HEK293 (cell line): ENCODE data around the gene XYLT2.

Experiments used
- CTCF ChIA-PET: fragments of 350-600 bp; formaldehyde crosslinking; extraction: SDS; loops from one replicate; lab custom pipeline; 2021; ENCODE audit warnings: antibody characterized with exemption; lab: Yijun Ruan, JAX
- POLR2A ChIA-PET: fragments of 300-600 bp; formaldehyde crosslinking; extraction: SDS; loops from one replicate; lab custom pipeline; 2020; ENCODE audit warnings: antibody characterized with exemption, inconsistent platforms; lab: Yijun Ruan, JAX
- H3K27ac ChIP-seq: fragments of 200-500 bp; sonication (Bioruptor generic); 2 replicates; pipeline ENCODE4 v1.5.1; 2014; ENCODE audit warnings: low read depth, low read length, control low read depth, inconsistent platforms; ENCODE audit errors: extremely low read depth
- H3K36me3 ChIP-seq, 2 experiments: fragments of 200-500 bp in 1 of 2; sonication (Bioruptor generic) in 1 of 2; 1 replicate in 1 of 2; 2 replicates in 1 of 2; pipeline ENCODE4 v1.5.1; 2014 to 2017; ENCODE audit warnings: inconsistent platforms in 2 of 2, low read length in 2 of 2; ENCODE audit not compliant: control insufficient read depth in 2 of 2, insufficient read depth in 1 of 2
- H3K4me1 ChIP-seq: fragments of 200-500 bp; sonication (Bioruptor generic); 2 replicates; pipeline ENCODE4 v1.5.1; 2014; ENCODE audit warnings: mild to moderate bottlenecking, low read length, inconsistent platforms; ENCODE audit not compliant: control insufficient read depth, insufficient read depth
- H3K4me3 ChIP-seq: 2 replicates; pipeline ENCODE4 v1.5.1; 2011; ENCODE audit warnings: low read depth, mild to moderate bottlenecking, control low read depth, low read length, moderate library complexity
- H3K9me3 ChIP-seq: fragments of 200-500 bp; sonication (Bioruptor generic); 2 replicates; pipeline ENCODE4 v1.5.1; 2014; ENCODE audit warnings: low read depth, low read length, inconsistent platforms; ENCODE audit not compliant: control insufficient read depth, insufficient read depth
- GLI4 ChIP-seq: fragments of 450-650 bp; formaldehyde crosslinking; IDR thresholded peaks from 2 replicates; pipeline ENCODE4 v1.5.1; 2016; ENCODE audit warnings: missing biosample characterization, missing genetic modification characterization
- HOXA7 ChIP-seq: sonication (generic); formaldehyde crosslinking; IDR thresholded peaks from 2 replicates; pipeline ENCODE4 v1.8.1; 2022; ENCODE audit warnings: missing genetic modification reagents, borderline replicate concordance
- KLF7 ChIP-seq: fragments of 450-650 bp; formaldehyde crosslinking; IDR thresholded peaks from 2 replicates; pipeline ENCODE4 v1.5.1; 2016; ENCODE audit warnings: missing biosample characterization, missing genetic modification characterization, borderline replicate concordance
- REPIN1 ChIP-seq: fragments of 450-650 bp; formaldehyde crosslinking; IDR thresholded peaks from 2 replicates; pipeline ENCODE4 v1.5.1; 2017; ENCODE audit warnings: missing biosample characterization, missing genetic modification characterization, low read depth
- SCRT2 ChIP-seq: fragments of 450-650 bp; formaldehyde crosslinking; IDR thresholded peaks from 2 replicates; pipeline ENCODE4 v1.5.1; 2016; ENCODE audit warnings: missing biosample characterization, missing genetic modification characterization
- ZEB2 ChIP-seq: fragments of 450-650 bp; formaldehyde crosslinking; IDR thresholded peaks from 2 replicates; pipeline ENCODE4 v1.5.1; 2016; ENCODE audit warnings: missing biosample characterization, missing genetic modification characterization
- ZIC2 ChIP-seq: fragments of 450-650 bp; formaldehyde crosslinking; IDR thresholded peaks from 2 replicates; pipeline ENCODE4 v1.5.1; 2016; ENCODE audit warnings: missing biosample characterization, missing genetic modification characterization
- ZNF121 ChIP-seq: fragments of 450-650 bp; formaldehyde crosslinking; IDR thresholded peaks from 2 replicates; pipeline ENCODE4 v1.5.1; 2016; ENCODE audit warnings: missing biosample characterization, missing genetic modification characterization
- ZNF155 ChIP-seq: fragments of 450-650 bp; formaldehyde crosslinking; IDR thresholded peaks from 2 replicates; pipeline ENCODE4 v1.5.1; 2016; ENCODE audit warnings: missing biosample characterization, missing genetic modification characterization
- ZNF211 ChIP-seq: fragments of 450-650 bp; formaldehyde crosslinking; IDR thresholded peaks from 2 replicates; pipeline ENCODE4 v1.5.1; 2016; ENCODE audit warnings: low read depth, missing biosample characterization, missing genetic modification characterization
- ZNF292 ChIP-seq: fragments of 450-650 bp; formaldehyde crosslinking; IDR thresholded peaks from 2 replicates; pipeline ENCODE4 v1.5.1; 2016; ENCODE audit warnings: low read depth, missing biosample characterization, missing genetic modification characterization, borderline replicate concordance
- ZNF366 ChIP-seq: fragments of 450-650 bp; formaldehyde crosslinking; conservative IDR thresholded peaks from 2 replicates; pipeline ENCODE4 v1.5.1; 2016; ENCODE audit warnings: missing biosample characterization, missing genetic modification characterization
- ZNF398 ChIP-seq: fragments of 450-650 bp; formaldehyde crosslinking; IDR thresholded peaks from 2 replicates; pipeline ENCODE4 v1.5.1; 2017; ENCODE audit warnings: missing biosample characterization, missing genetic modification characterization
- ZNF416 ChIP-seq: fragments of 450-650 bp; formaldehyde crosslinking; IDR thresholded peaks from 2 replicates; pipeline ENCODE4 v1.5.1; 2016; ENCODE audit warnings: missing biosample characterization, missing genetic modification characterization
- ZNF449 ChIP-seq: fragments of 450-650 bp; formaldehyde crosslinking; IDR thresholded peaks from 2 replicates; pipeline ENCODE4 v1.5.1; 2017; ENCODE audit warnings: missing biosample characterization, mild to moderate bottlenecking, missing genetic modification characterization, moderate library complexity
- ZNF654 ChIP-seq: fragments of 450-650 bp; formaldehyde crosslinking; IDR thresholded peaks from 2 replicates; pipeline ENCODE4 v1.5.1; 2016; ENCODE audit warnings: low read depth, missing biosample characterization, missing genetic modification characterization
- ZNF707 ChIP-seq: fragments of 450-650 bp; formaldehyde crosslinking; IDR thresholded peaks from 2 replicates; pipeline ENCODE4 v1.5.1; 2016; ENCODE audit warnings: missing biosample characterization, missing genetic modification characterization
- ZNF777 ChIP-seq: fragments of 450-650 bp; formaldehyde crosslinking; IDR thresholded peaks from 2 replicates; pipeline ENCODE4 v1.5.1; 2017; ENCODE audit warnings: missing biosample characterization, missing genetic modification characterization, borderline replicate concordance
- ZSCAN30 ChIP-seq: fragments of 450-650 bp; IDR thresholded peaks from 2 replicates; pipeline ENCODE4 v1.5.1; 2018; ENCODE audit warnings: missing biosample characterization, mild to moderate bottlenecking, missing genetic modification characterization, moderate library complexity
- ZXDB ChIP-seq: fragments of 450-650 bp; formaldehyde crosslinking; IDR thresholded peaks from 2 replicates; pipeline ENCODE4 v1.5.1; 2016; ENCODE audit warnings: missing biosample characterization, missing genetic modification characterization
- TF ChIP-seq, protein P1 (sequence below): fragments of 450-650 bp; formaldehyde crosslinking; IDR thresholded peaks from 2 replicates; pipeline ENCODE4 v1.5.1; 2016; ENCODE audit warnings: missing biosample characterization, missing genetic modification characterization
- TF ChIP-seq, protein P2 (sequence below): fragments of 450-650 bp; formaldehyde crosslinking; IDR thresholded peaks from 2 replicates; pipeline ENCODE4 v1.5.1; 2016; ENCODE audit warnings: missing biosample characterization, missing genetic modification characterization
- TF ChIP-seq, protein P3 (sequence below): fragments of 450-650 bp; formaldehyde crosslinking; IDR thresholded peaks from 2 replicates; pipeline ENCODE4 v1.5.1; 2016; ENCODE audit warnings: missing biosample characterization, missing genetic modification characterization

XYLT2 gene

GRCh38 chr17:50392621-50393020, 46.7 kb downstream of the XYLT2 start (continued):
- TF ChIP-seq, protein P1, sequence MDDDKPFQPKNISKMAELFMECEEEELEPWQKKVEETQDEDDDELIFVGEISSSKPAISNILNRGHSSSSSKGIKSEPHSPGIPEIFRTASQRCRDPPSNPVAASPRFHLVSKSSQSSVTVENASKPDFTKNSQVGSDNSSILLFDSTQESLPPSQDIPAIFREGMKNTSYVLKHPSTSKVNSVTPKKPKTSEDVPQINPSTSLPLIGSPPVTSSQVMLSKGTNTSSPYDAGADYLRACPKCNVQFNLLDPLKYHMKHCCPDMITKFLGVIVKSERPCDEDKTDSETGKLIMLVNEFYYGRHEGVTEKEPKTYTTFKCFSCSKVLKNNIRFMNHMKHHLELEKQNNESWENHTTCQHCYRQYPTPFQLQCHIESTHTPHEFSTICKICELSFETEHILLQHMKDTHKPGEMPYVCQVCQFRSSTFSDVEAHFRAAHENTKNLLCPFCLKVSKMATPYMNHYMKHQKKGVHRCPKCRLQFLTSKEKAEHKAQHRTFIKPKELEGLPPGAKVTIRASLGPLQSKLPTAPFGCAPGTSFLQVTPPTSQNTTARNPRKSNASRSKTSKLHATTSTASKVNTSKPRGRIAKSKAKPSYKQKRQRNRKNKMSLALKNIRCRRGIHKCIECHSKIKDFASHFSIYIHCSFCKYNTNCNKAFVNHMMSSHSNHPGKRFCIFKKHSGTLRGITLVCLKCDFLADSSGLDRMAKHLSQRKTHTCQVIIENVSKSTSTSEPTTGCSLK (tag by site-specific recombination), result no peak
- TF ChIP-seq ZNF707, result no peak
- TF ChIP-seq, protein P2, sequence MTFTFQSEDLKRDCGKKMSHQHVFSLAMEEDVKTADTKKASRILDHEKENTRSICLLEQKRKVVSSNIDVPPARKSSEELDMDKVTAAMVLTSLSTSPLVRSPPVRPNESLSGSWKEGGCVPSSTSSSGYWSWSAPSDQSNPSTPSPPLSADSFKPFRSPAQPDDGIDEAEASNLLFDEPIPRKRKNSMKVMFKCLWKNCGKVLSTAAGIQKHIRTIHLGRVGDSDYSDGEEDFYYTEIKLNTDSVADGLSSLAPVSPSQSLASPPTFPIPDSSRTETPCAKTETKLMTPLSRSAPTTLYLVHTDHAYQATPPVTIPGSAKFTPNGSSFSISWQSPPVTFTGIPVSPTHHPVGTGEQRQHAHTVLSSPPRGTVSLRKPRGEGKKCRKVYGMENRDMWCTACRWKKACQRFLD (tag by site-specific recombination), result no peak
- TF ChIP-seq KLF7 (tag by site-specific recombination), result no peak
- no peak for TF ChIP-seq GLI4 (tag by site-specific recombination)

- peaks cover 9% of the 10 kb centered on the region for H3K4me1 ChIP-seq
- no peaks in the 10 kb centered on the region for H3K9me3 ChIP-seq
- ChIA-PET CTCF (interaction anchor here (1.4 to 3.9 kb wide), 2 partner anchors 12 to 85 kb away, joined by 11 to 21 read pairs; partner anchors contain the start of gene RSAD1), POLR2A (interaction anchor here (1.3 to 1.6 kb wide), 2 partner anchors 15 to 37 kb away, joined by 3 to 6 read pairs; no protein-coding TSS in a partner anchor)
- no peak overlapping the region for H3K27ac ChIP-seq
- no peak overlapping the region for H3K4me3 ChIP-seq
- H3K36me3 ChIP-seq, result peaks cover 67 to 69% of the 10 kb centered on the region in 2 experiments
- TF ChIP-seq ZNF121 (tag by site-specific recombination), result peak; percentile 51; the same call in 1 of the 2 replicates
- TF ChIP-seq ZIC2, result no peak
- TF ChIP-seq ZNF777 (tag by site-specific recombination), result no peak
Observed at GRCh38 chr17:50393700-50394099, 47.8 kb downstream of the XYLT2 start.

- H3K4me3 ChIP-seq, result no peak overlapping the region
- H3K36me3 ChIP-seq, result peaks cover 57 to 59% of the 10 kb centered on the region in 2 experiments
- POLR2A ChIA-PET, result interaction anchor here (1.3 kb wide), 1 partner anchor 16 kb away, joined by 3 read pairs; no protein-coding TSS in a partner anchor
- no peak overlapping the region for H3K27ac ChIP-seq
- peaks cover 9% of the 10 kb centered on the region for H3K4me1 ChIP-seq
- H3K9me3 ChIP-seq, result no peaks in the 10 kb centered on the region
- CTCF ChIA-PET, result interaction anchor here (4.9 kb wide), 1 partner anchor 83 kb away, joined by 55 read pairs; the partner anchor contains the start of gene RSAD1
- no peak for TF ChIP-seq ZNF366
- no peak for TF ChIP-seq REPIN1 (tag by site-specific recombination)
- TF ChIP-seq SCRT2 (tag by site-specific recombination), result no peak
- TF ChIP-seq ZEB2 (tag by site-specific recombination), result no peak
- TF ChIP-seq ZNF777 (tag by site-specific recombination), result no peak
- TF ChIP-seq ZNF449 (tag by site-specific recombination), result no peak
- TF ChIP-seq ZNF155 (tag by site-specific recombination), result no peak
- no peak for TF ChIP-seq ZNF398 (tag by site-specific recombination)
- no peak for TF ChIP-seq ZNF211 (tag by site-specific recombination)
- no peak for TF ChIP-seq ZSCAN30 (tag by site-specific recombination)
- no peak for TF ChIP-seq ZNF292 (tag by site-specific recombination)
- TF ChIP-seq ZXDB (tag by site-specific recombination), result no peak
- TF ChIP-seq ZNF654, result no peak
- no peak for TF ChIP-seq HOXA7 (CRISPR knock-in tag)
- TF ChIP-seq, protein P3, sequence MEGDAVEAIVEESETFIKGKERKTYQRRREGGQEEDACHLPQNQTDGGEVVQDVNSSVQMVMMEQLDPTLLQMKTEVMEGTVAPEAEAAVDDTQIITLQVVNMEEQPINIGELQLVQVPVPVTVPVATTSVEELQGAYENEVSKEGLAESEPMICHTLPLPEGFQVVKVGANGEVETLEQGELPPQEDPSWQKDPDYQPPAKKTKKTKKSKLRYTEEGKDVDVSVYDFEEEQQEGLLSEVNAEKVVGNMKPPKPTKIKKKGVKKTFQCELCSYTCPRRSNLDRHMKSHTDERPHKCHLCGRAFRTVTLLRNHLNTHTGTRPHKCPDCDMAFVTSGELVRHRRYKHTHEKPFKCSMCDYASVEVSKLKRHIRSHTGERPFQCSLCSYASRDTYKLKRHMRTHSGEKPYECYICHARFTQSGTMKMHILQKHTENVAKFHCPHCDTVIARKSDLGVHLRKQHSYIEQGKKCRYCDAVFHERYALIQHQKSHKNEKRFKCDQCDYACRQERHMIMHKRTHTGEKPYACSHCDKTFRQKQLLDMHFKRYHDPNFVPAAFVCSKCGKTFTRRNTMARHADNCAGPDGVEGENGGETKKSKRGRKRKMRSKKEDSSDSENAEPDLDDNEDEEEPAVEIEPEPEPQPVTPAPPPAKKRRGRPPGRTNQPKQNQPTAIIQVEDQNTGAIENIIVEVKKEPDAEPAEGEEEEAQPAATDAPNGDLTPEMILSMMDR, result no peak
- TF ChIP-seq ZNF416 (tag by site-specific recombination), result no peak
Observed at GRCh38 chr17:50394711-50395110, 48.8 kb downstream of the XYLT2 start.
